Measurements from ENCODE around the gene P4HTM.

The P4HTM gene, protein sequence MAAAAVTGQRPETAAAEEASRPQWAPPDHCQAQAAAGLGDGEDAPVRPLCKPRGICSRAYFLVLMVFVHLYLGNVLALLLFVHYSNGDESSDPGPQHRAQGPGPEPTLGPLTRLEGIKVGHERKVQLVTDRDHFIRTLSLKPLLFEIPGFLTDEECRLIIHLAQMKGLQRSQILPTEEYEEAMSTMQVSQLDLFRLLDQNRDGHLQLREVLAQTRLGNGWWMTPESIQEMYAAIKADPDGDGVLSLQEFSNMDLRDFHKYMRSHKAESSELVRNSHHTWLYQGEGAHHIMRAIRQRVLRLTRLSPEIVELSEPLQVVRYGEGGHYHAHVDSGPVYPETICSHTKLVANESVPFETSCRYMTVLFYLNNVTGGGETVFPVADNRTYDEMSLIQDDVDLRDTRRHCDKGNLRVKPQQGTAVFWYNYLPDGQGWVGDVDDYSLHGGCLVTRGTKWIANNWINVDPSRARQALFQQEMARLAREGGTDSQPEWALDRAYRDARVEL

DNA sequence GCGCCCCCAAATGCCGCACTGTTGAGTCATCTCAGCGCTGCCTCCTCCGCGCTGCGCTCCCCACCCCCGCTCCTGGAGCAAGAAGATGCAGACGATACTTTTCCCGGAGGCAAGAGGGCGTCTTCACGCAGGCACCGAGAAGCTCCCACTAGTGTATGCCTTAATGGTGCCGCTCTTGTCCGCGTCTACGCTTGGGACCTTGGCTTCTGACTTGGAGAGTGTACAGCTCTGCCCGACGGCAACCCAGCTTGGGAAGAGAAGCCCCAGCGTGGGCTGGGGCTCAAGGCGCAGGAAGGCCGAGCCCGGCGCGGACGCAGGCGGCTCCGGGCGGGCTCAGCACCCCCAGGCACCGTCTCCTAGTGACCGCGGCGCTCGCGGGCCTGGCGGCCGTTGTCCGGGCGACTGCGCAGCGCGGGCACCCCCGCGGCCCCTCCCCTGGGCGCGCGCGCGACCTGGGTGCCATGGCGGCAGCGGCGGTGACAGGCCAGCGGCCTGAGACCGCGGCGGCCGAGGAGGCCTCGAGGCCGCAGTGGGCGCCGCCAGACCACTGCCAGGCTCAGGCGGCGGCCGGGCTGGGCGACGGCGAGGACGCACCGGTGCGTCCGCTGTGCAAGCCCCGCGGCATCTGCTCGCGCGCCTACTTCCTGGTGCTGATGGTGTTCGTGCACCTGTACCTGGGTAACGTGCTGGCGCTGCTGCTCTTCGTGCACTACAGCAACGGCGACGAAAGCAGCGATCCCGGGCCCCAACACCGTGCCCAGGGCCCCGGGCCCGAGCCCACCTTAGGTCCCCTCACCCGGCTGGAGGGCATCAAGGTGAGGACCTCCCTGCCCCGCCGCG is at the start of gene P4HTM:
Gene P4HTM, plus strand, starts transcription at position 446 of the 840 bp plus-strand sequence. Its CDS starts 16 bp downstream, at position 462.
- peak; percentile 39 for DNase-seq

DNA sequence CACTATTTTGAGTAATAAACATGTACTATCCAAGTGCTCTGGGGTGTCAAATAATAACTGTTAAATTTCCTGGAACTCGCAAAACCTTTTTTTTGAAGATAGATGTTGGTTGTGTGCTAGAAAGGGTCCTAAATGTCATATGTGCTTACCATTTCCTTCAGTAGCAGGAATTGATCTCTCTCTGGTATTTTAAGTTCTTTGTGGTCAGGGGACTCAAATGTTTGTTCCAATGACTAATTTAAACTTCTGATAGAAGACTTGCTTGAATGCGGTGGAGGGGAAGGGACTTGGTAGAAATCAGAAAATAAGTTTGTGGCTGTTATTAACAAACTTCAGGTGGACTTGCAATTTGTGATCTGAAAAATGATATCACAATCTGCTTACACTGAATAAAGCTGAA is 44.6 kb upstream of the P4HTM start:
- no peak for DNase-seq

DNA sequence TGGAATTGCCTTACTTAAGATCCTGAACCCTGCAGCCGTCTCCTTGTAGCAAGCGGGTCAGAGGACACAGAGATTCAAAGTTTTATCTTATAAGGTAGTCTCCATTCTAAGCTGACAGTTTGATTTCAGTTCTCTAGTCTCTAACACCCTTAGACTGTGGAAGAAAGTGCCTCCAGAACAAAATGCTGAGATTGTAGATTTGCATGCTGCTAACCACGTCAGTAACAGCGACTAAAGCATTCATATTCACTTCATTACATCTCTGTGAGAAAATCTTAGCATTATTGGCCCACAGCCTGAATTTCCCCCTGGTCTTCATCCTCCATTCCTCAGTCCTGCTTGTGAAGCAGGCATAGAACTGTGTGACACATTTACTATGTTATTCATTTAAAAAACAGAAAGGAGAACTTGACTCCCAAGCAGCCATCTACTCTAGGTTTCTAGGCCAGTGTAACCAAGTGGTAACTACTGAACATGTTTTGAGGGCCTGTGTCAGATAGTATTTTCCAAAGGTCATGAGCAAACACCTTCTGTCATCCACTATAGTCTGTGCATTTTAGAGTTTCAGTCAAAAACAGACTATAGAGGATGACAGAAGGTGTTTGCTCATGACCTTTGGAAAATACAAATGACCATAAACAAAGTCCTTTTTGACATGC is 44.0 kb upstream of the P4HTM start:
- DNase-seq: no peak

DNA sequence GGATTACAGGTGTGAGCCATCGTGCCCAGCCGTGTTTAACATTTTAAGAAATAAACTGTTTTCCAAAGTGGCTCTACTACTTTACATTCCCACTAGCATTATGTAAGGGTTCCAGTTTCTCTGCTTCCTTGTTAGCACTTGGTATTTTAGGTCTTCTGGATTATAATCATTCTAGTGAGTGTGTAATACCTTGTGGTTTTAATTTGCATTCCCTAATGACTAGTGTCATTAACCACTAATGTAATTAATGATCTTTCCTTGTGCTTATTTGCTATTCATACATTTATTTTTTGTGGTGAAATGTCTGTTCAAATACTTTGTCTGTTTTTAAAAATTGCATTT is 40.7 kb upstream of the P4HTM start:
- no peak for DNase-seq

DNA sequence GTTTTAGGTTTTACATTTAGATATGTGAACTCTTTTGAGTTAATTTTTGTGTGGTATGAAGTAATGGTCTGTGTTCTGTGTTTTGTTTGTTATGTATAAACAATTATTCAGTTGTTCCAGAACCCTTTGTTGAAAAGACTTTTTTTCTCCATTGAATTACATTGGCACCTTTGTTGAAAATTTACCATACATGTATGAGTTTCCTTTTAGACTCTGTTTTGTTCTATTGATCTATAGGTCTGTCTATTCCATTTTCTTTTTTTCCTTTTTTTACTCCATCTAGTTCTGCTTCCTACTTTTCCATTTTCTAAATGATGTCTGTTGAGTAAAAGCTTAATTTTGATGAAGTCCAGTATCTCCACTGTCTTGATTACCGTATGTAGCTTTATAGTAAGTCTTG is 40.0 kb upstream of the P4HTM start:
- DNase-seq: no peak

DNA sequence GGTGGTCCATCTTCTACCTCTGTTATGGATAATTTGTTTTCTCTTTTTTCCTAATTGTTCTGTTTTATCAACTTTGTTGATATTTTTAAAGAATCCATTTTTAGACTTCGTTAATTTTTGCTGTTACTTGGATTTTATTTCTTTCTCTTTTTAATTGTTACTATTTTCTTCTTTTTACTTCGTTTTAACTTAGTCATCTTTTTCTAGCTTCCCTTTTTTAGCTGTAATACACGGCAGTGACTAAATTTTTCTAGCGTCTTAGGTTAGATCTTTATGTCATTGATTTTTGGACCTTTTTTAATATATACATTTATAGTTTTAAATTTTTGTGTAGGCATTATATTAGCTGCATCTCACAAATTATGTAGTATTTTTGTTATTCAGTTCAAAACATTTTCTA is 38.3 kb upstream of the P4HTM start:
- DNase-seq: no peak

DNA sequence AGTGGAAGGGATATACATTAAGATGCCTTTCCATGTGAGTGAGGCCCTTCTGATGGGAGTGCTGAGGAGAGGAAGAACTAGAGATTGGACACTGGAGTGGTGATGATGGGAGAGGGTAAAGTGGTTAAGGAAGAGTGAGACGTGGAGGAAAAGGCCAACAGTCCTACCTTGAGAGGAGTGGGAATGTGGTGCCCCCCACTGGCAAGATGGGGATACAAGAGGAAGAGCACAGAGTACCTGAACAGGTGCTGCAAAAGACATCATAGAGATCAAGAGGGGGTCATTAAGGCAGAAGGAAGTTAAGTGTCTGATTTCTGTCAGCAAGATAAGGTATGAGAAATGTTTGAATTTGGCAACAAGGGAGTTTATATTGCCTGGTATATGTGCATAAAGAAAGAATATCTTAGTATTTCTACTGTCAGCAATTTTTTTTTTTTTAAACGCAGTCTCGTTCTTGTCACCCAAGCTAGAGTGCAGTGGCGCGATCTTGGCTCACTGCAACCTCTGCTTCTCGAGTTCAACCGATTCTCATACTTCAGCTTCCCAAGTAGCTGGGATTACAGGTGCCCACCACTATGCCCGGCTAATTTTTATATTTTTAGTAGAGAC is 37.4 kb upstream of the P4HTM start:
- DNase-seq: no peak

DNA sequence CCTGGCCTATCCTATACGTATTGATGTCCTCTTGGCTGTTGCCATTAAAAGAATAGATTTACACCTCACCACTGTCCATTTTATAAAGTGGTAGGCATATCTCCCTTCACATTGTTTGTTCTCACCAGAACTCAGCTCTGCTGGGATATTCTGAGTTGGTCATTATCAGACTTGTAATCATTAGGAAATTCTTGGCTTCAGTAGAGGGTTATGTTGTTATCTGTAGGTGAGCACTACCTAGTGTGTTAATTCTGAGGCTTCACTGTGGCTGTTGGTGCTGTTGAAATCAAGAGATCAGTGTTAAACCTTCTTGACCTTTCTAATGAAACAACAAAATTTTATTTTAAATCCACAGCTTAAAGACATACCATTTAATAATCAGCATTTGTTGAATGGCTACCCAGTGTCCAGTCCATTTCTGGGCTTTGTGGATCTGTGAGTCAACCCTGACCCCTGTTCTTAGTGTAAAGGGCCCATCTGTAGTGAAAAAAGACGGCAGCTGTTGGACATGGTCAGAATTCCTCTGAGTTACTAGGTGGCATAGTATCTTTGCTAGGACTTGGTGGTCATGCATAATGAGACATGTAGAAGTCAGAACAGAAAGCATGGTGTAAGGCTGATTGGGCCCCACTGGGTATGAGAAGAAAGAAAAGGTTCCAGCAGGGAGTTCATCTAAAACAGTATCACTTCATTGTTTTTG is 32.9 kb upstream of the P4HTM start:
- DNase-seq: no peak

DNA sequence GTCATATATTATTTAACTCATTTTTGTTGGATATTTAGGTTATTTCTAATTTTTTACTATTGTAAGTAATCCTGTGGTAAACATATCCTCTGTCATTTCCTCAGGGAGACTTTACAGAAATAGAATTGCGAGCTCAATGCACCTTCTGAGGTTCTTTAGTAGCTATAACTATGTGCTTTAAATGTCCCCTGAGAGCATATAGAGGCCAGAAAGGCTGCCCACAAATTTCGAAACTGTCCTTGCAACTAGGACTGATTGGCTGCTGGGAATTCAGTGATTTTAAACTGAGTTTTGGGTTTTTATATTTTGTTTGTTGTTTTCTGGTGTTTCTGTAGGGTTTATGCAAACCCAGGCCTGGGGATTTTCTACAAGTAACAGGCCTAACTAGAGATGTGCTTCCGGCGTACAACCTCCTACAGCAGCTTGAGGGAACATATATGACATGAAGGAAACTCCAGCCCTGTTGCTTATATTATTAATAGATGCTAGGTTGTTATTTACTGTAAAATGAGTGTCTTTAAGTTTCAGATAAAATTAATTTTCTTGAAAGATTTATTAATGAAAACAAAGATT is 29.1 kb upstream of the P4HTM start:
- no peak for DNase-seq

DNA sequence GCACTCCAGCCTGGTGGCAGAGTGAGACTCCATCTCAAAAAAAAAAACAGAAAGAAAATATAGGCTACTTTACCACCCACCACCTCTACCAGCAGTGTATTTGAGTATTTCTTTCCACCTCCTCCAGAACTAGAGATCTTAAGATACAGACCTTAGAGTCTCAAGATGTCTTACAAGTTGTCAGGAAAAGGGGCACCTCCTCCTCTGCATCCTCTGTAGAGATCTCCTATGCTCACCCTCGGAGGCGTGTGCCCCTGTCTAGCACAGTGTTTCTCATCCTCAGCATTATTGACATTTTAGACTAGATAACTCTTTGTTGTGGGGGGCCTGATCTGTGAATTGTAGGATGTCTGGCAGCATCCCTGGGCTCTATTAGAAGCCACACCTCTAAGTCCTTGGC is 27.7 kb upstream of the P4HTM start:
- DNase-seq: no peak

DNA sequence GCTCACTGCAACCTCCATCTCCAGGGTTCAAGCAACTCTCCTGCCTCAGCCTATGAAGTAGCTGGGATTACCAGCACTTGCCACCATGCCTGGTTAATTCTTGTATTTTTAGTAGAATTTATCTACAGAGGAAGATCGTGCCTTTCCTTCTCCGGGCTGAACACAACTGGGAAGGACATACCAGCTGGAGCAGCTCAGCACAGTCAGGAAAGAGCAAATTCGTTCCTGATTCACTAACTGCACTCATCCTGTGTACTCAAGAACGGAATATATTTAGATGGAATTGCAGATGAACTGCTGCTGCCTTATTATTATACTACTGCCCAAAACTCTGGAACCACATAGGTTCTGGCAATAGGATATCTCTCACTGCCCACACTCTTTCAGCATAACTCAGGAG is 27.1 kb upstream of the P4HTM start:
- no peak for DNase-seq

DNA sequence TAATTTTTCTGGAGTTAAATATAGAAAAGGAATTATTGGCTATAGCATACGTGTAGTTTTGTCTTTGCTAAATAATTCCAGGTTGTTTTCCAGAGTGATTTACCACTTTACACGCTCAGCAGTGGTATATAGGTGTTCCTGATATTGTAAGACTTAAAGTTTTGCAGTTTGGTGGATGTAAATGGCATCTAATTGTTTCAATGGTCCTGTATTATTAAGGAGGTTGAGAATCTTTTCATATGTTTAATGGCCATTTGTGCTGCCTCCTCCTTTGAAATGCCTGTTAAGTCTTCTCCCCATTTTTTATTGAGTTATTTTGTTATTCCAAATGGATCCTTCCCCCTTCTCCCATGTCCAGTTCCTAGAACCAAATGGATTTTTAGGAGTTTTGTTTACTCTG is 26.4 kb upstream of the P4HTM start:
- no peak for DNase-seq

DNA sequence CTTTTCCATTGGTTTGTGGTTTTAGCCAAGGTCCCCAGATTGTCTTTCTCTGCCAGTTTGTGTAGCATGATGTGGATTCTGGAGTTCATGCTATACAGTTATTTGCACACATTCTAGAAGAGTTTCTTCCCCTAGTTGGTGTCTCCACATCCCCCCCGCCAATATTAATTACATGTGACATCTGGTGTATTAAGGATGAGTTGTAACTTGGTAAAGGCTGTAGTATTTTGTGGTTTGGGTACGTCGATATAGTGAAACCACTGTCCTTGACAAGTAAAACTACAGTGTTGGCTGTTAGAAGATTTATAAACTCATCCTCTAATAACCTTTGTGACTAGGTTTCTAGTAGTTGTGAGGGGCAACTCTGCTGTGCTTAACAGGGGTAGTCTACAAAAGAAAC is 23.7 kb upstream of the P4HTM start:
- no peak for DNase-seq

DNA sequence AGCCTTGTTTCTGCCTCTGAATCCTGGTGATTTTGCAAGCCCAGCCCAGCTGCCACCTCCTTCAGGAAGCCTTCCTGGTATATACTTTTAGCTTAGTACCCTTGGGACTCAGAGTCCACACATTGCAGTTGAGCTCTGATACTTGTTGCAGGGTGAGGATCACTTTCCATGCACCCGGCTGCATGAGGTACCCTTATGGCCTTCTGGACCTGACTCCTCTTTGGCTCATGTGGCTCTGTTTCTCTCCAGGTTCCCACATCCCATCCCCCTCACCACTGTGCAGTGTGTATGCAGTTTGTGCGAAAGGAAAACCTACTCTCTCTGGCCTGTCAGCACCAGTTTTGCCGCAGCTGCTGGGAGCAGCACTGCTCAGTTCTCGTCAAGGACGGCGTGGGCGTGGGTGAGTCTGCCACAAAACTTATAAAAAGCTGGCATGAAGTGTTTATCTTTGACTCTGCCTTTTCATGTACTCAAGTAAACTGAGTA is 23.1 kb upstream of the P4HTM start:
- no peak for DNase-seq

DNA sequence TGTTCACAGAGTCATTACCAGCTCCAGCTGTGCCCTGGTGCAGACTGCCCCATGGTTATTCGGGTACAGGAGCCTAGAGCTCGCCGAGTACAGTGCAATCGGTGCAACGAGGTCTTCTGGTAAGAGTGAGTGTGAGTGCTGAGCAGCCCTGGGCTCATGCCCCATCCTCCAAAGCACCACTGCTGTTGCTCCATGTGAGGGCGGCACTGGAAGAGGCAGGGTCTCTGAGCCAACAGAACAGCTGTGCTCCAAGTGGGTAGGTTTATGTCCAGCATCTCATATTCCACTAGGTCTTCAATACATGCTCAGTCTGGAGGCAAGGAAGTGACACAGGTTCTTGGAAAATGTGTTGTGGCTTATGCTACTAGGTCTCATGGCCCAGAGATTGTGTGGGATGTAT is 19.5 kb upstream of the P4HTM start:
- DNase-seq: no peak

DNA sequence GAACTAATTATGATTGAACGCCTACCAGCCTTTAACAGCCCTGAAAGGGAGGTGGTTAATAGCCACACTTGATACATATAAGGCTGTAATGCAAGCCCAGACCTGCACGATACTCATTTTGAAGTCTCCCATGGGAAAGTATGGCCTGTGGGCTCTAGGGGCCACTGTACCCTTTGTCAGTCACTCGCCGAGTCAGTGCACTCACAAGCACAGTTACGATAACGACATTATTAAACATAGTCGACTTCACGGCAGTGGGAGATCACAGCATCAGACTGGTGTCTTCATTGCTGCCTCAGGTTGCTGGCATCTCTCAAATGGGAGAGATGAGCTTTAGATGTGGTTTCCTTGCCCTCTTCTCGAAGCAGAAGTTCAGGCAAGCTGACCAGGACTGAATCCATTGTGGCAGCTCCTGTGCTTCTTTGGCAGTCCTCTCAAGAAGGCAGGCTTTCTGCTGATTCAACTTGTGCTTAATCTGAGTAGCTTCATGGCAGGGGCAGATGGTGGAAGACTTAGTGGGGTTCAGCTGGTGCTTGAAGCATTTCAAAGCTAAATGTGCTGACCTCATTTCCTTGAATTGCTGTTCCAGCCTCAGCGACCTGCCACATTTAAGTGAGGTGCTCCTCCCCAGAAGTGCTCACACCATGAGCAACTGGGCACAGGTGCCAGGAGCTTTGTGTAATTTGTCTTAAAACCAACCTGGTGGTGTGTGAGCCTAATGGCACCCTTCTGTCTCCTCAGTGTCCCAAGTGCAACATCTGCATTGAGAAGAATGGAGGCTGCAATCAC is 15.8 kb upstream of the P4HTM start:
- no peak for DNase-seq

DNA sequence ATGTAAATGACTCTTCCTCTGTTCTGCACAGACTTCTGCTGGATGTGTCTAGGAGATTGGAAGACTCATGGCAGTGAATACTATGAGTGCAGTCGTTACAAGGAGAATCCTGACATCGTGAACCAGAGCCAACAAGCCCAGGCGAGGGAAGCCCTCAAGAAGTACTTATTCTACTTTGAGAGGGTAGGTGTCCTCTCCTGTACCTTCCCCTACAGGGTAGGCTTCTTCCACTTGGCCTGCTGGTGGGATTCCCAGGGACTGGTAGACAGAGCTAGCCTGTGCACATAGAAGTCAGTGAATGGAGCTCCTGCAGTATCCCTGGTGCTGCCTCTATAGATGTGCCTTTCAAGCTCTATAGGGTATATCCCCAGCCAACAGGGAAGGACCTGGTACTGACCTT is 10.6 kb upstream of the P4HTM start:
- no peak for DNase-seq

DNA sequence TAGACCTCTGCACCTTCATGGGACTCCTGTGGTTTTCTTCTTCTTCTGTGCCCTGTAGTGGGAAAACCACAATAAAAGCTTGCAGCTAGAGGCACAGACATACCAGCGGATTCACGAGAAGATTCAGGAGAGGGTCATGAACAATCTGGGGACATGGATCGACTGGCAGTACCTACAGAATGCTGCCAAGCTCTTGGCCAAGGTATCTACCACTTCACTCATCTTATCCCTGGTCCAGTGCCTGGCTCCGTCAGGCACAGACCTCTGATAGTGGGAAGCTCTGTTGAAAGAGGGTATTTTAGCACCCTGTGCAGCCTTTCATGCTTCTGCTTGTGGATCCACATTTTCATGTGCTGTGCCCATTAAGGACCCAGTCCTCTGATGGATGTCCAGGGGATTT is 9.7 kb upstream of the P4HTM start:
- DNase-seq: no peak

DNA sequence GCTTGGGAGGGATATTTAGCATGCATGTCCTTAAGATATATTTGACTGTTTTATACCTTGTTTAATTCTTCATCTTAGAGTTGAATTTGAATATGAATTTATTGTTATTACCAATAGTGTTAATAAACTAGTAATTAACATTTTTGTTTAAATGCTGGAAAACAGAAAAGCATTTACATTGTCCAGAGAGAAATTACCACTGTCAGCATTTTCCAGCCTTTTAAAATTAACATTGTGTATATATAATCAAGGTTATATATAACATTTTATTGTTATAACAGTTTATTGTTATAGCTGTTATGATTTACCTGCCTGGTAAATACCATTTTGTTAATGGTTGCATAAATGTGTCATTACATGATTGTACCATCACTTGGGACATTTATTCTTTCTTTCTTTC is 8.0 kb upstream of the P4HTM start:
- DNase-seq: no peak

DNA sequence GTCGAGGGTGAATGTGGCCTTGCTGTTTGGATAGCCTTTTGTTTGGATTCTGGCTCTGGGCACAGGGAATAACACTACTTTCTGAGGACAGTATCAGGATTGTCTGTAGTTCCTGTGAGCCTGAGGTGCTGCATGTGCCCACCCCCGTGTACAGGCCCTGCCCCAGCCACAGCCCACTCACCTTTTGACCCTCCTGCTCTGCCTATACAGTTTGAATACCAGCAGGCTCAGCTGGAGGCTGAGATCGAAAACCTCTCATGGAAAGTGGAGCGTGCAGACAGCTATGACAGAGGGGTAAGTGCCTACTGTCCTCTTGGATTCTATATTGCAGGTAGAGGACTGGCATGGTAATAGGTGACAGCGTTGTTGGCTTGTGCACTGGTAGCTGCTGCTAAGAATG is 7.4 kb upstream of the P4HTM start:
- no peak for DNase-seq

DNA sequence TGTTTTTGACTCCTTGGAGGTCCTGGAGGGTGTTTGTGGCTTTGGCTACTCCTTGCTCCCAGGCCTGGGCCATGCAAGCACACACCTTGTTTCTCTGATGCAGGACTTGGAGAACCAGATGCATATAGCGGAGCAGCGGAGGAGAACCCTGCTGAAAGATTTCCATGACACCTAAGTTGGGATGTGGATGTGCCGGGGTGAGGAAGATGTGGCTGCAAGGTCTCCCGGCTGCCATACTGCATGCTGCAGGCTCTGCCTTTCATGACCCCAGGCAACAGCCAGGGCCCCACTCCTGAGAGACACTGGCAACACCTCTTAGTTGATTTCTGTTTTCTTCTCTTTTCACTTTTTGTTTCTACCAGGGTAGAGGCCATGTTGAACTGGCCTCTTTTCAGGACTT is 6.9 kb upstream of the P4HTM start:
- DNase-seq: no peak

All from NCI-H524 treated with DMSO at 0.1 percent for 48 hours (cell line).